Mucosa of descending colon (tissue), 3 donors: ENCODE results near the gene GNAL. TPM values are rescaled to one million over a fixed set of nuclear protein-coding genes. Genes with fewer than 3 reads are reported as not detected.

Experiments used
- ATAC-seq: fragments of 200-7000 bp; cut with Tn5 transposase; one replicate; pipeline ENCODE4 v1.9.1; 2020; ENCODE audit warnings: mild to moderate bottlenecking, moderate library complexity
- DNase-seq, 3 donors: peaks; one replicate each; pipeline ENCODE4 v3.0.0-alpha.2; 2020
- H3K36me3 ChIP-seq: fragments of 200-600 bp; one replicate; pipeline ENCODE4 v1.8.0; 2021; ENCODE audit warnings: low read depth, mild to moderate bottlenecking
- H3K4me1 ChIP-seq: fragments of 200-600 bp; one replicate; pipeline ENCODE4 v1.8.0; 2021; ENCODE audit warnings: low read depth, mild to moderate bottlenecking
- H3K4me3 ChIP-seq: fragments of 200-600 bp; one replicate; pipeline ENCODE4 v1.8.0; 2021; ENCODE audit warnings: mild to moderate bottlenecking
- H3K9me3 ChIP-seq: fragments of 200-600 bp; one replicate; pipeline ENCODE4 v1.8.0; 2021; ENCODE audit warnings: mild to moderate bottlenecking
- CTCF ChIP-seq: fragments of 200-600 bp; IDR thresholded peaks from one replicate; pipeline ENCODE4 v1.8.0; 2022; ENCODE audit warnings: antibody characterized with exemption, mild to moderate bottlenecking
- intact Hi-C, 2 donors: fragments of 100-400 bp; cut with DNase I in 1 of 2; cut with micrococcal nuclease in 1 of 2; formaldehyde crosslinking; loops; one replicate each; pipeline versions ENCODE4 v1.11.0 to v1.11.1; 2022; cut with DNase I, micrococcal nuclease
- total RNA-seq, 3 donors: library from RNA; stranded (reverse); fragmentation: NEBNext Ultra II Directional in 2 of 3; extraction: Animal tissue kit (Norgen Biotek cat#: 25700) in 2 of 3; gene quantifications; one replicate each; pipeline versions ENCODE4 v1.2.1 to v1.2.4, GENCODE V29; 2021 to 2023
- donor health status: DM: no; HTN: no; CAD: no; lungs with moderate emphysema.
- donor health status: DM: no; HTN: no; CAD: no.
- donor health status: DM: no; HTN: yes; CAD: no.

The GNAL gene
- total RNA-seq, 3 donors from 2014 or later = 4.7 to 20.7 (median 5.3) TPM

DNA sequence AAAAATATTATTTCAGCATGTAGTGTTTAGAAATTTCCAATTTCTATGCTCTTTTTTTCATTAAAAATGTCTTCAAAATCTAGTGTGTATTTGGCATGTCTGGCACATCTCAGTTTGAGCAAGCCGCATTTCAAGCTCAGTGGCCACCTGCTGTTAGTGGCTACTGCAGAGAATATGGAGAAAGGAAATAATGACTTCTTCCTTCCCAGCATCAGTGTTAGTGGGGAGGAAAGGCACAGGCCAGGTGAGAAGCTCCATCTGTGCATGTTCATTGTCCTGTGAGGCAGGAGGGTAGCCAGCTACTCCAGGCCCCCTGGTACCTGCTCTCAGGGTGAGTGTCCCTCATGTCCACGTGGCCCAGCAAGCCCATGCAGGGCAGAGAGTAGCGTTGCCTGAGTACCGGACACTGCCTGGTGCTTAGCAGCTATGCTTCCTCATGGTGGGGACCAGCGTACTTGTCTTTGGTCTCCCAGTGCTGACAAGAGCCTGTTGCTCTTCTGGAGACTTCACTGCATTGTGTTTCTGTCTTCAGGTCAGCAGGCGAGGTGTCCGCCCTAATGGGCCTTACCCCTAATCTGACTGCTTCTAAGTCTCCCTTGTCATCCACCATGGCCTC is 94.8 kb downstream of the GNAL start:
- intact Hi-C loops = no loop called here
- no peaks in the 10 kb centered on the region for H3K9me3 ChIP-seq
- H3K4me1 ChIP-seq = no peaks in the 10 kb centered on the region
- no peaks in the 10 kb centered on the region for H3K36me3 ChIP-seq
- TF ChIP-seq CTCF = no peak
- ATAC-seq (no peak), DNase-seq (no peak)
- no peak overlapping the region for H3K4me3 ChIP-seq

- intact Hi-C loops = no loop called here
- Histone ChIP-seq H3K36me3 (no peaks in the 10 kb centered on the region), H3K4me3 (no peak overlapping the region), H3K9me3 (no peaks in the 10 kb centered on the region), H3K4me1 (no peaks in the 10 kb centered on the region)
- no peak for TF ChIP-seq CTCF
- DNase-seq (no peak), ATAC-seq (no peak)
These were observed 95.7 kb downstream of the GNAL start for GRCh38 chr18:11784674-11785304.

DNA sequence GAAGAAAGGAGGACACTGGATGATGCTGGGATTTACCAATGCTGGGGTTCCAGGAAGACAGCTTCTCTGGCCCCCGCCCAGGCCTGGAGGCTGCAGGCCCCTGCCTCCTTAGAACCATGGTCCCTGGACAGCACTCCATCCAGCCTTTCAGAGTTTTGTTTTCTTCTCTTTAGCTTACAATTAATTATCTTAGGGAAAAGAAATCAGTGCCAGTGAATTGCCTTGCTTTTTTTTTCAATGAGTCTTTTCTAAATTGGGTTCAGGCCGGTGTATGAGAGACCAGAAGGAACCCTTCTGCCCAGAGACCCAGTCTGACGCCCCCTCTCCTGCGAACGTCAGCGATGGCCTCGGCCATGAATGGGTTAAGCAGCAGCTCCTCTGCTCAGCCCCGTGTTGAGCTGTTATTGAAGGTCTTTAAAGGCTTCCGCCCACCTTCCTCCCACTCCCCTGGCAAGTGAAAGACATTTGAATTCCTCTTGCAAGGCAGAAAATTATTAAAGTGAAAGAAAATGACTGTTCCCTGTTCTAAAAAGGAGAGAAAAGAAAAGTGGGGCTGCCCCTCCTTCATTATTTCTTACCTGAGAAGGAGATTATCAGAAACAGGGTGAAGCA is 96.5 kb downstream of the GNAL start:
- no peak for ATAC-seq
- no peak for TF ChIP-seq CTCF
- intact Hi-C loops = no loop called here

DNA sequence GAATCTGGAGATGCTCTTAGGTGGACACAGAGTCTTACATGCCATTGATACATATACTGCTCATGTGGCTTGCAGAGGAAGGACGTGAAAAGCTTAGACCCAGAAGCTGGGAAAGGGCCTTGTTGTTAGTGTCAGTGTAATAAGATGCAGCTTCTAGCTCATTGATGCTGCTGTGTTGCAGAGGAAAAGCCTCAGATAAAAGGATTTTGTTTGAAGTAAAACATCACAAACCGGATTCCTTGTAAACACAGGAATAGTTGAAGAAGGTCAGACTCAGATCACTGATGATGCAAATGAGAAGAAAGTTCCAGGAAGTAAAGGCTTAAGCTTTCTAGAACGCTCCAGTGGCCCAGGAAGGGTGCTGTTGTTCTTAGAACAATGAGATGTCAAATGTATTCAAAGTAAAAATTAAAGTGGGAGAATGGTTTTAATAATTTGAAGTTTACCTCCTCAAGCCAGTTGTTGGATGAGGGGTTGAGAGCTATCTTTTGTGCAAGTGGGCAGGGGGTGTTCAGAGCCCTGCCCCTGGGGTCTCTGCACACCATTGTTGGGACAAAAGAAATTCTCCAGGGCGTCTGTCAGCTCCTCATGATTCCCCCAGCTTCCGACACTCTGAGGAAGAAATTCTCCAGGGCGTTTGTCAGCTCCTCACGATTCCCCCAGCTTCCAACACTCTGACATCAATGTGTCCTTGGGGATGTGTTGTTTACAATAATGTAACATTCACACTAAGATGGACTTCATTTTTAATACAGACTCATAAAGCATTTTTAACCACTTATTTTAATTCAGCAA is 100.8 kb downstream of the GNAL start:
- H3K4me1 ChIP-seq = no peaks in the 10 kb centered on the region
- no peak overlapping the region for H3K4me3 ChIP-seq
- intact Hi-C loops = no loop called here
- TF ChIP-seq CTCF = no peak
- DNase-seq (no peak), ATAC-seq (no peak)
- no peaks in the 10 kb centered on the region for H3K36me3 ChIP-seq
- H3K9me3 ChIP-seq = no peaks in the 10 kb centered on the region

More for the DNA sequence above, 96.5 kb downstream of the GNAL start:
- H3K4me1 ChIP-seq = no peaks in the 10 kb centered on the region
- no peaks in the 10 kb centered on the region for H3K9me3 ChIP-seq
- H3K36me3 ChIP-seq = no peaks in the 10 kb centered on the region
- no peak overlapping the region for H3K4me3 ChIP-seq
- no peak for DNase-seq

- Histone ChIP-seq H3K4me1 (no peaks in the 10 kb centered on the region), H3K36me3 (no peaks in the 10 kb centered on the region), H3K9me3 (no peaks in the 10 kb centered on the region), H3K4me3 (no peak overlapping the region)
- no peak for TF ChIP-seq CTCF
- intact Hi-C loops = no loop called here
- DNase-seq (no peak), ATAC-seq (no peak)
These were observed 102.1 kb downstream of the GNAL start for GRCh38 chr18:11791131-11791530.
